ENCODE measurements around the gene NRARP. TPM values are rescaled to one million over a fixed set of nuclear protein-coding genes. Genes with fewer than 3 reads are reported as not detected.

The NRARP gene
- total and polyA plus RNA-seq, 4 donors = 0.48 to 1.3 (median 0.93) TPM; not detected in 1

DNA sequence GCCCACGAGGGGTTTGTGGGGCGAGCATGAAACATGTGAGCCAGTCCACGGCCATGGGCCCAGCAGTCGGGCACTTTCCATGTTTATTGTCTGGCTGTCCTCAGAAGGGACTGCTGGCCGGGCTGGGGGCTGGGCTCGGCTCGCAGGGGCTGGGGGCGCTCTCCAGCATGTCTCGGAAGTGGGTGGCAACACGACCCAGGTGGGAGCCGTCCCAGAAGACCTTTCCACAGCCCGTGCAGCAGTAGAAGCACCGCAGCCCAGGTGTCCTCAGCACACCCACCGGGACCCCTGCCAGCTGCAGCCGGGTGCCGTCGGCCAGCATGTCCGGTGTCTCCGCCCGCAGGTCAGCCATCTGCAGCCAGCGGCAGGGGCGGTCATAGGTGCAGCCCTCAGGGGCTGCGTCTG lies 4.8 kb upstream of the NRARP start:
- 40% methylated on average over 23 of the region's 23 CpGs for WGBS

More for the DNA sequence above, 4.8 kb upstream of the NRARP start:
- peaks cover 2 to 26% (median 11%) of the 10 kb centered on the region in 4 donors for H3K4me1 ChIP-seq (ENCODE audit: control insufficient read depth in 4 of 4, insufficient read depth in 4 of 4, low read length in 3 of 4)
- no peak overlapping the region for H3K4me3 ChIP-seq (ENCODE audit: low read depth in 1 of 3, low read length in 3 of 3)
- H3K9me3 ChIP-seq (ENCODE audit: control insufficient read depth in 4 of 4, low read length in 3 of 4) = no peaks in the 10 kb centered on the region
- no peaks in the 10 kb centered on the region for H3K36me3 ChIP-seq (ENCODE audit: control insufficient read depth in 4 of 4, insufficient read depth in 3 of 4, low read depth in 1 of 4, low read length in 3 of 4)
- H3K27ac ChIP-seq (ENCODE audit: low read depth in 1 of 2, low read length in 2 of 2) = no peak overlapping the region
- DNase-seq (ENCODE audit: low spot score) = peak; percentile 29
- H3K9ac ChIP-seq (ENCODE audit: low read depth in 1 of 2, low read length in 2 of 2) = no peak overlapping the region
- H3K27me3 ChIP-seq (ENCODE audit: control insufficient read depth in 4 of 4, insufficient read depth in 4 of 4, low read length in 3 of 4) = no peaks in the 10 kb centered on the region
- TF ChIP-seq GABPA (IDR thresholded peaks at IDR 0.05 in 1 of 2, conservative IDR thresholded peaks at IDR 0.05 in 1 of 2) (no peak), HNF4A (conservative IDR thresholded peaks at IDR 0.05) (no peak), JUND (IDR thresholded peaks at IDR 0.05) (no peak), TAF1 (conservative IDR thresholded peaks at IDR 0.05) (no peak), REST (IDR thresholded peaks at IDR 0.05) (no peak), CTCF (IDR thresholded peaks at IDR 0.05; ENCODE audit: low read depth, low read length, missing input control) (no peak), RXRA (IDR thresholded peaks at IDR 0.05) (no peak), FOXA2 (IDR thresholded peaks at IDR 0.05) (no peak), NR2F2 (IDR thresholded peaks at IDR 0.05) (no peak), EGR1 (IDR thresholded peaks at IDR 0.05; ENCODE audit: low read depth in 2 of 2) (no peak), YY1 (IDR thresholded peaks at IDR 0.05) (no peak), SP1 (IDR thresholded peaks at IDR 0.05) (no peak), HNF4G (IDR thresholded peaks at IDR 0.05) (no peak)
- TF ChIP-seq, protein P1, sequence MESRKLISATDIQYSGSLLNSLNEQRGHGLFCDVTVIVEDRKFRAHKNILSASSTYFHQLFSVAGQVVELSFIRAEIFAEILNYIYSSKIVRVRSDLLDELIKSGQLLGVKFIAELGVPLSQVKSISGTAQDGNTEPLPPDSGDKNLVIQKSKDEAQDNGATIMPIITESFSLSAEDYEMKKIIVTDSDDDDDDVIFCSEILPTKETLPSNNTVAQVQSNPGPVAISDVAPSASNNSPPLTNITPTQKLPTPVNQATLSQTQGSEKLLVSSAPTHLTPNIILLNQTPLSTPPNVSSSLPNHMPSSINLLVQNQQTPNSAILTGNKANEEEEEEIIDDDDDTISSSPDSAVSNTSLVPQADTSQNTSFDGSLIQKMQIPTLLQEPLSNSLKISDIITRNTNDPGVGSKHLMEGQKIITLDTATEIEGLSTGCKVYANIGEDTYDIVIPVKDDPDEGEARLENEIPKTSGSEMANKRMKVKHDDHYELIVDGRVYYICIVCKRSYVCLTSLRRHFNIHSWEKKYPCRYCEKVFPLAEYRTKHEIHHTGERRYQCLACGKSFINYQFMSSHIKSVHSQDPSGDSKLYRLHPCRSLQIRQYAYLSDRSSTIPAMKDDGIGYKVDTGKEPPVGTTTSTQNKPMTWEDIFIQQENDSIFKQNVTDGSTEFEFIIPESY (IDR thresholded peaks at IDR 0.05) = no peak
- TF ChIP-seq, protein P2, sequence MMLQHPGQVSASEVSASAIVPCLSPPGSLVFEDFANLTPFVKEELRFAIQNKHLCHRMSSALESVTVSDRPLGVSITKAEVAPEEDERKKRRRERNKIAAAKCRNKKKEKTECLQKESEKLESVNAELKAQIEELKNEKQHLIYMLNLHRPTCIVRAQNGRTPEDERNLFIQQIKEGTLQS (IDR thresholded peaks at IDR 0.05) = no peak

All from liver (tissue), 9 donors.